Breast epithelium (tissue), 4 donors: ENCODE data around the gene PHRF1. TPM values are rescaled to one million over a fixed set of nuclear protein-coding genes. Genes with fewer than 3 reads are reported as not detected.

Source experiments
- DNase-seq, 2 donors: peaks; one replicate each; pipeline ENCODE4 v3.0.0-alpha.2; 2019; ENCODE audit warnings: low spot score in 2 of 2
- H3K27ac ChIP-seq, 2 donors: fragments of 200-600 bp; sonication (generic) in 1 of 2; one replicate each; pipeline ENCODE4 v1.5.1; 2016 to 2019; ENCODE audit warnings: mild to moderate bottlenecking in 1 of 2
- H3K27me3 ChIP-seq, 2 donors: fragments of 200-600 bp; sonication (generic) in 1 of 2; one replicate each; pipeline versions ENCODE4 v1.5.1 to v1.6.0; 2017 to 2019; ENCODE audit warnings: control low read depth in 1 of 2, mild to moderate bottlenecking in 1 of 2
- H3K36me3 ChIP-seq: fragments of 200-600 bp; one replicate; pipeline ENCODE4 v1.5.1; 2019
- H3K4me1 ChIP-seq, 2 donors: fragments of 200-600 bp; sonication (generic); one replicate each; pipeline ENCODE4 v1.5.1; 2016 to 2019; ENCODE audit warnings: control low read depth in 1 of 2
- H3K4me3 ChIP-seq, 3 donors: fragments of 200-600 bp; sonication (generic); 1 replicate in 2 of 3; 2 replicates in 1 of 3; pipeline ENCODE4 v1.5.1; 2016 to 2019; ENCODE audit warnings: mild to moderate bottlenecking in 3 of 3, moderate library complexity in 2 of 3
- H3K9me3 ChIP-seq, 2 donors: fragments of 200-600 bp; sonication (generic) in 1 of 2; one replicate each; pipeline ENCODE4 v1.5.1; 2016 to 2019; ENCODE audit warnings: control low read depth in 1 of 2
- POLR2A ChIP-seq: fragments of 450-650 bp; IDR thresholded peaks from one replicate; pipeline ENCODE4 v1.6.1; 2016; ENCODE audit warnings: antibody characterized with exemption, mild to moderate bottlenecking, moderate library complexity
- POLR2AphosphoS5 ChIP-seq, 3 donors: sonication (generic); formaldehyde crosslinking; IDR thresholded peaks; one replicate each; pipeline ENCODE4 v1.6.1; 2017; ENCODE audit warnings: antibody characterized with exemption in 3 of 3
- intact Hi-C: fragments of 100-400 bp; cut with DNase I; formaldehyde crosslinking; loops from one replicate; pipeline ENCODE4 v1.15.1; 2023; ENCODE audit warnings: low total_unique reads
- total RNA-seq, 3 donors: library from RNA; depleted of rRNA; stranded (reverse); fragments of >200 nt; gene quantifications; one replicate each; pipeline ENCODE4 v1.1.0, GENCODE V29; 2016
- TF ChIP-seq, protein P1 (sequence below), 3 donors: fragments of 450-650 bp; IDR thresholded peaks; one replicate each; pipeline ENCODE4 v1.5.1; 2016 to 2017; ENCODE audit warnings: antibody characterized with exemption in 3 of 3, mild to moderate bottlenecking in 3 of 3, moderate library complexity in 3 of 3

Gene PHRF1
- total RNA-seq, 3 donors from 2014 or later, result 18.6 to 22.1 (median 21.3) TPM

DNA sequence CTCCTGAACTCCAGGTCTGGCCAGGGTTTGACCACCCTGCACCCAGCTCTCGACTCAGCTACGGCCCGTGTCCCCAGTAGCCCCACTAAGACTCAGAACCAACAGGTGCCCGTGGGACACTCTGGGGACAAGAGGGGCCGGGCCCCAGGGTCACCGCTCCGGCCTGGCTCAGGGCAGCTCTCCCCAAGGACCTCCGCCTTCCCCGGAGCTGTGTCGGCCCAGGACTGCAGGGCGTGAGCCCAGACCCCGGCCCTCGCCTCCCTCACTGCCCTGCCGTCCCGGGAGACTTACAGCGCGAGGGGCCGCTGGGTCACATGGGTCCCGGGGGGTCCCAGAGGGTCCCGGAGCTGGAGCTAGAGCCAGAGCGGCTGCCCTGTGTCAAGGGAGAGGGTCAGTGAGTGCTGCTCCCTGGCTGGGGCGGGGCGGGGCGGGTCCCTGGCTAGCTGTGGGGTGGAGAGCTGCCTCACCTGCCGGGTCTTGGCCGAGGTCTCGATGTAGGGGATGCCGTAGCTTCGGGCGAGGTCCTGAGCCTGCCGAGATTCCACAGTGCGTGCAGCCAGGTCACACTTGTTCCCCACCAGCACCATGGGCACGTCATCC, 43.2 kb upstream of the PHRF1 start:
- Histone ChIP-seq H3K27me3 (no peaks in the 10 kb centered on the region), H3K9me3 (no peaks in the 10 kb centered on the region), H3K27ac (no peak overlapping the region), H3K36me3 (no peaks in the 10 kb centered on the region), H3K4me1 (peaks cover 8 to 18% of the 10 kb centered on the region in 2 donors), H3K4me3 (peak overlapping the region in 1 of 3 donors; percentile 74)
- no peak for TF ChIP-seq POLR2AphosphoS5 (IDR thresholded peaks at IDR 0.05)
- TF ChIP-seq, protein P1, sequence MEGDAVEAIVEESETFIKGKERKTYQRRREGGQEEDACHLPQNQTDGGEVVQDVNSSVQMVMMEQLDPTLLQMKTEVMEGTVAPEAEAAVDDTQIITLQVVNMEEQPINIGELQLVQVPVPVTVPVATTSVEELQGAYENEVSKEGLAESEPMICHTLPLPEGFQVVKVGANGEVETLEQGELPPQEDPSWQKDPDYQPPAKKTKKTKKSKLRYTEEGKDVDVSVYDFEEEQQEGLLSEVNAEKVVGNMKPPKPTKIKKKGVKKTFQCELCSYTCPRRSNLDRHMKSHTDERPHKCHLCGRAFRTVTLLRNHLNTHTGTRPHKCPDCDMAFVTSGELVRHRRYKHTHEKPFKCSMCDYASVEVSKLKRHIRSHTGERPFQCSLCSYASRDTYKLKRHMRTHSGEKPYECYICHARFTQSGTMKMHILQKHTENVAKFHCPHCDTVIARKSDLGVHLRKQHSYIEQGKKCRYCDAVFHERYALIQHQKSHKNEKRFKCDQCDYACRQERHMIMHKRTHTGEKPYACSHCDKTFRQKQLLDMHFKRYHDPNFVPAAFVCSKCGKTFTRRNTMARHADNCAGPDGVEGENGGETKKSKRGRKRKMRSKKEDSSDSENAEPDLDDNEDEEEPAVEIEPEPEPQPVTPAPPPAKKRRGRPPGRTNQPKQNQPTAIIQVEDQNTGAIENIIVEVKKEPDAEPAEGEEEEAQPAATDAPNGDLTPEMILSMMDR (IDR thresholded peaks at IDR 0.05), result no peak
- TF ChIP-seq POLR2A, result no peak
- no peak for DNase-seq
- intact Hi-C loops, result no loop called here

- intact Hi-C loops, result no loop called here
- H3K4me3 ChIP-seq, result peak overlapping the region; percentile 74 to 89 (median 84)
- no peaks in the 10 kb centered on the region for H3K36me3 ChIP-seq
- no peaks in the 10 kb centered on the region for H3K9me3 ChIP-seq
- TF ChIP-seq POLR2A (no peak), POLR2AphosphoS5 (IDR thresholded peaks at IDR 0.05) (no peak)
- TF ChIP-seq, protein P1 (IDR thresholded peaks at IDR 0.05), result no peak
- H3K4me1 ChIP-seq, result peaks cover 8 to 18% of the 10 kb centered on the region in 2 donors
- DNase-seq, result no peak
- H3K27ac ChIP-seq, result peak overlapping the region in 1 of 2 donors; percentile 83
- H3K27me3 ChIP-seq, result no peaks in the 10 kb centered on the region
Observed at GRCh38 chr11:533586-534395, 42.5 kb upstream of the PHRF1 start.

GRCh38 chr11:534396-535209, 41.7 kb upstream of the PHRF1 start:
- Histone ChIP-seq H3K4me3 (peak overlapping the region; percentile 74 to 89 (median 84)), H3K27me3 (no peaks in the 10 kb centered on the region), H3K27ac (peak overlapping the region; percentile 83 to 86), H3K4me1 (peaks cover 8 to 18% of the 10 kb centered on the region in 2 donors), H3K36me3 (no peaks in the 10 kb centered on the region), H3K9me3 (no peaks in the 10 kb centered on the region)
- intact Hi-C loops, result no loop called here
- peak; percentile 72 to 82 for DNase-seq
- TF ChIP-seq, protein P1 (IDR thresholded peaks at IDR 0.05), result no peak
- peak; percentile 20 to 46 (median 42) for TF ChIP-seq POLR2AphosphoS5 (IDR thresholded peaks at IDR 0.05)

DNA sequence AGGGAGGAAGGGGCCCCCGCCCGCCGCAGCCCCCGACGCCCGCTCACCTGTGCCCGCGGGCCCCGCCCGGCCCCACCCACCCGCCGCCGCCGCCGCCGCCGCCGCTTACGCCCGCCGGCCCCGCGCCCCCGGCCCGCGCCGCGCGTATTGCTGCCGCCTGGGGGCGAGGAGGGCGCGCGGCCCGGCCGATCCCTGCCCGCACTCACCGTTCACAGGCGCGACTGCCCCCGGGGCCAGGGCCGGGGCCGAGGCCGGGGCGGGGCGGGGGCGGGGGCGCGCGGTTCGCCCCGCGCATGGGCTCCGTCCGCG, 41.1 kb upstream of the PHRF1 start:
- TF ChIP-seq, protein P1 (IDR thresholded peaks at IDR 0.05), result no peak
- TF ChIP-seq POLR2AphosphoS5 (IDR thresholded peaks at IDR 0.05) (no peak), POLR2A (no peak)
- Histone ChIP-seq H3K4me3 (peak overlapping the region; percentile 74 to 89 (median 84)), H3K27ac (peak overlapping the region; percentile 83 to 86), H3K9me3 (no peaks in the 10 kb centered on the region), H3K4me1 (peaks cover 8 to 18% of the 10 kb centered on the region in 2 donors), H3K27me3 (no peaks in the 10 kb centered on the region), H3K36me3 (no peaks in the 10 kb centered on the region)
- DNase-seq, result no peak
- intact Hi-C loops, result no loop called here
